Measurements from ENCODE around the gene PDGFD. TPM values are rescaled to one million over a fixed set of nuclear protein-coding genes. Genes with fewer than 3 reads are reported as not detected.

PDGFD gene
- total and polyA plus RNA-seq, 9 donors, result 42.8 to 134 (median 77.9) TPM

DNA sequence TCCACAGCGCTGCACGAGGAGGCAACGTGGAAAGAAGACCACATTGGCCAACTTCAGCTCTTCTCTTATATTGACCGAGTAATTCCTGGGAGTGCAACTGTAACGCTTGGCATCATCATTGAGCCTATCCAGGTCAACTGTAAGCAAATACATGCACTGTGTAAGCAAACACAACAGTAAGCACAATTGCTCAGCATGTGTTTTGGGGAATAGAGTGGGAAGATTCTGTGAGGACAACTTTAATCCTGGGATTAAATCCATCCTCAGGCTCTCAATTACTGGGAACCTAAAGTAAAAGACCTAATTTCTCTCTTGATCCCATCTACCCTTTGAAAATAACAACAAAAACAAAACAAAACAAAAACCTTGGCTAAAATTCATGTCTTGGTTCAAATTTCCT lies 237.0 kb downstream of the PDGFD start:
- no peak for TF ChIP-seq EP300 (IDR thresholded peaks at IDR 0.05)
- no peak for TF ChIP-seq POLR2A (IDR thresholded peaks at IDR 0.05)
- TF ChIP-seq, protein P1, sequence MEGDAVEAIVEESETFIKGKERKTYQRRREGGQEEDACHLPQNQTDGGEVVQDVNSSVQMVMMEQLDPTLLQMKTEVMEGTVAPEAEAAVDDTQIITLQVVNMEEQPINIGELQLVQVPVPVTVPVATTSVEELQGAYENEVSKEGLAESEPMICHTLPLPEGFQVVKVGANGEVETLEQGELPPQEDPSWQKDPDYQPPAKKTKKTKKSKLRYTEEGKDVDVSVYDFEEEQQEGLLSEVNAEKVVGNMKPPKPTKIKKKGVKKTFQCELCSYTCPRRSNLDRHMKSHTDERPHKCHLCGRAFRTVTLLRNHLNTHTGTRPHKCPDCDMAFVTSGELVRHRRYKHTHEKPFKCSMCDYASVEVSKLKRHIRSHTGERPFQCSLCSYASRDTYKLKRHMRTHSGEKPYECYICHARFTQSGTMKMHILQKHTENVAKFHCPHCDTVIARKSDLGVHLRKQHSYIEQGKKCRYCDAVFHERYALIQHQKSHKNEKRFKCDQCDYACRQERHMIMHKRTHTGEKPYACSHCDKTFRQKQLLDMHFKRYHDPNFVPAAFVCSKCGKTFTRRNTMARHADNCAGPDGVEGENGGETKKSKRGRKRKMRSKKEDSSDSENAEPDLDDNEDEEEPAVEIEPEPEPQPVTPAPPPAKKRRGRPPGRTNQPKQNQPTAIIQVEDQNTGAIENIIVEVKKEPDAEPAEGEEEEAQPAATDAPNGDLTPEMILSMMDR (IDR thresholded peaks at IDR 0.05), result no peak
- H3K27ac ChIP-seq, result no peak overlapping the region

DNA sequence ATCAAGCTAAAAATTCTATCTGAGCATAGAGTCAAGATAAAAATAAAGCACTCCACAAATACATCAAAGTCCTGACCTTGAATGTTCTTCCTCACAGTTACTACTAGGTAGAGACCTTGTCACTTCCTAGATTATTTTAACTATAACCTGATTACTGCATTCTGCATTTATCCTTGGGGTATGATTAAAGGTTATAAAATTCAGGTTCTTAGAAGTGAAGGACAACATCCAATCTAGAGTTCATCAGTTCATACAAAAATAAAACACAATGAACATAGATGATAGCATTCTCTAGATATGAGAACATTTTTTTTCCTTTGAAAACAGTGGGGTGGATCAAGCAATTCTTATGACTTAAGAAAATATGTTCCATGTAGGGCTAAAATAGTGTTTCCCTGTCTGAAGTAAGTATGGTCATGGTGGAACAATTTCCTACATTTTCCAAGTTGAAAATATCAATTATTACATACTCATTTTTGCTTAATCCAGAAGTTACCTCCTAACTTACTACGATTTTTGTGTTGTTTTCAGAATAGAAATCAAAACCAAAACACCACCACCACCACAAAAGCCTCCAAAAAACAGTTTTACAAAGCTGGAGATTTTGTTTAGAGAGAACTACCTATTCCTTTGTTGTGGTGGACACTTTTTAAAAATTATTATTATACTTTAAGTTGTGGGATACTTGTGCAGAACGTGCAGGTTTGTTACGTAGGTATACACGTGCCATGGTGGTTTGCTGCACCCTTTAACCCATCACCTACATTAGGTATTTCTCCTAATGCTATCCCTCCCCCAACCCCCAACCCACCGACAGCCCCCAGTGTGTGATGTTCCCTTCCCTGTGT lies 239.6 kb downstream of the PDGFD start:
- DNase-seq, result no peak
- no peak overlapping the region for H3K27ac ChIP-seq
- no peaks in the 10 kb centered on the region for H3K9me3 ChIP-seq
- WGBS, 3 donors, result 85 to 91% (median 87%) methylated on average over 5 of the region's 5 CpGs
- no peak overlapping the region for H3K4me3 ChIP-seq
- intact Hi-C loops (cut with DNase I), result no loop called here
- H3K4me1 ChIP-seq (ENCODE audit: insufficient read depth), result peaks cover 3% of the 10 kb centered on the region
- H3K27me3 ChIP-seq, result no peaks in the 10 kb centered on the region
- TF ChIP-seq, protein P1 (IDR thresholded peaks at IDR 0.05), result no peak
- TF ChIP-seq EP300 (IDR thresholded peaks at IDR 0.05) (no peak), POLR2A (IDR thresholded peaks at IDR 0.05) (no peak)
- H3K36me3 ChIP-seq, result no peaks in the 10 kb centered on the region

More for the DNA sequence above, 237.0 kb downstream of the PDGFD start:
- Histone ChIP-seq H3K4me1 (ENCODE audit: insufficient read depth) (peaks cover 5% of the 10 kb centered on the region), H3K9me3 (no peaks in the 10 kb centered on the region), H3K4me3 (no peak overlapping the region), H3K27me3 (no peaks in the 10 kb centered on the region), H3K36me3 (no peaks in the 10 kb centered on the region)
- intact Hi-C loops (cut with DNase I), result no loop called here
- no peak for DNase-seq
- 95 to 99% (median 95%) methylated on average over 5 of the region's 5 CpGs for WGBS, 3 donors

DNA sequence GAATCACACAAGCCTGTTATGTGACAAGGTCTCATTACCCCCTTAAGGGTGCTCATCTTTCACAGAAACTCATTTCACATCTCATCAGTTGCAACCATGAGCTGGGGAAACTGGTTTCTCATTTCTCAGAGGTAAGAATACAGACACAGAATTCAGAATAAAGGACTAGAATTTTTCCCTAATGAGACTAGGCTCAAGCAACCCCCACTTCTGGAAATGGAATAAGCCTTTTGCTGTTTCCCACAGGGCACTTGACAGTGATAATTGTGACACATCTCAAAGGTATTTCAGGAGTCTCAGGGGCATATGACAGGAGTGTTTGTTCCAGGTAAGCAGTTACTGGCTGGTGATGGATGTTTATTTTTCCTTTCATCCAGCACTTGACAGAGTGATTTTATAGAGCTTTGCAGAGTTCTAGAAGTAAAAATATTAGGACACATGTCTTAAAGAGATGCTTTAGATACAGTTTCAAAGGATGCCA lies 240.5 kb downstream of the PDGFD start:
- Histone ChIP-seq H3K9me3 (no peaks in the 10 kb centered on the region), H3K36me3 (no peaks in the 10 kb centered on the region), H3K27ac (no peak overlapping the region), H3K27me3 (no peaks in the 10 kb centered on the region), H3K4me3 (no peak overlapping the region), H3K4me1 (ENCODE audit: insufficient read depth) (peaks cover 3% of the 10 kb centered on the region)
- TF ChIP-seq, protein P1 (IDR thresholded peaks at IDR 0.05), result no peak
- no peak for TF ChIP-seq EP300 (IDR thresholded peaks at IDR 0.05)
- intact Hi-C loops (cut with DNase I), result no loop called here
- no peak for DNase-seq

DNA sequence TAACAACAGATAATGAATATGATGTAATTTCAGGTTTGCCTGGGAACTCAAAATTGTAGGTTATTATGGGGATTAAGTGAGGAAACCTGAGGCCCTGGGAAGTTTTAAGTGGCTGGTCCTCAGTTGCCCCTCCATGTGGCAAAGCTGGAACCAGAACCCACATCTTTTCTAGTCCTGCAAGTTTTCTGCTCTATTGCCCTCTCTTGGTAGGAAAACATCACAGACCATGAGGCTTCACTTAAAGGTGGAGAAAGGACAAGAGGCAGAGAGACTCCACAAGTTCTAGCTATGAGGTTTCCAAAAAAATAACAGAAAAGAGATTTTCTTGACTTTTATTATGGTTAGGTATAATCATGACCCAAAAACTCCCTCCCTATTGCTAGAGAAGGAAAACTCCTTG lies 243.0 kb downstream of the PDGFD start:
- Histone ChIP-seq H3K9me3 (no peaks in the 10 kb centered on the region), H3K4me3 (no peak overlapping the region), H3K36me3 (no peaks in the 10 kb centered on the region), H3K4me1 (ENCODE audit: insufficient read depth) (no peaks in the 10 kb centered on the region), H3K27ac (no peak overlapping the region), H3K27me3 (no peaks in the 10 kb centered on the region)
- DNase-seq, result no peak
- intact Hi-C loops (cut with DNase I), result no loop called here
- TF ChIP-seq EP300 (IDR thresholded peaks at IDR 0.05) (no peak), POLR2A (IDR thresholded peaks at IDR 0.05) (no peak)
- TF ChIP-seq, protein P1 (IDR thresholded peaks at IDR 0.05), result no peak

Data from ovary (tissue), 9 donors.